GM20000 (cell line): Measurements from ENCODE around the gene KDR.

Experiments
- DNase-seq: peaks from one replicate; pipeline ENCODE4 v3.0.0; 2012; ENCODE audit warnings: low spot score
- TF ChIP-seq, protein P1 (sequence below): IDR thresholded peaks from 2 replicates; pipeline ENCODE4 v1.5.1; 2012; ENCODE audit warnings: mild to moderate bottlenecking, control low read depth; ENCODE audit errors: extremely low read depth, missing control alignments

The KDR gene

DNA sequence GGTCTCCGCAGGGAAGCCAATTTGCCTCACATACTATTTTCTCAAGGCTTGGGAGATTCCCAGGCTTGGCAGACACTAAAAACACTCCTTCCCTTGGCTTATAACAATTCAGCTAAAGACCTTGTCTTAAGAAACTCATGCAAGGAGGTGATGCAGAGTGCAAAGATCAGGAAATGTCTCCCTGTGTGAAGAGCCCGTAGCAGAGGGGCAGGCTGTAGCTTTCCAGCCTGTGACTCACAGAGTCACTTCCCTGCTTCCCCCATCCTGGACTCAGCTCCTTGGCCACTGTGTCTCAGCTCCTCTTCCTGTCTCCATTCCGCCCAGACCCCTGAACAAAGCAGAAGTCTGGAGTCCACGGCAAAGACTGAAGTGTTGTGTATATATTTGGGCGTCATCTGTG, 56.1 kb downstream of the KDR start:
- TF ChIP-seq, protein P1, sequence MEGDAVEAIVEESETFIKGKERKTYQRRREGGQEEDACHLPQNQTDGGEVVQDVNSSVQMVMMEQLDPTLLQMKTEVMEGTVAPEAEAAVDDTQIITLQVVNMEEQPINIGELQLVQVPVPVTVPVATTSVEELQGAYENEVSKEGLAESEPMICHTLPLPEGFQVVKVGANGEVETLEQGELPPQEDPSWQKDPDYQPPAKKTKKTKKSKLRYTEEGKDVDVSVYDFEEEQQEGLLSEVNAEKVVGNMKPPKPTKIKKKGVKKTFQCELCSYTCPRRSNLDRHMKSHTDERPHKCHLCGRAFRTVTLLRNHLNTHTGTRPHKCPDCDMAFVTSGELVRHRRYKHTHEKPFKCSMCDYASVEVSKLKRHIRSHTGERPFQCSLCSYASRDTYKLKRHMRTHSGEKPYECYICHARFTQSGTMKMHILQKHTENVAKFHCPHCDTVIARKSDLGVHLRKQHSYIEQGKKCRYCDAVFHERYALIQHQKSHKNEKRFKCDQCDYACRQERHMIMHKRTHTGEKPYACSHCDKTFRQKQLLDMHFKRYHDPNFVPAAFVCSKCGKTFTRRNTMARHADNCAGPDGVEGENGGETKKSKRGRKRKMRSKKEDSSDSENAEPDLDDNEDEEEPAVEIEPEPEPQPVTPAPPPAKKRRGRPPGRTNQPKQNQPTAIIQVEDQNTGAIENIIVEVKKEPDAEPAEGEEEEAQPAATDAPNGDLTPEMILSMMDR = no peak
- no peak for DNase-seq

DNA sequence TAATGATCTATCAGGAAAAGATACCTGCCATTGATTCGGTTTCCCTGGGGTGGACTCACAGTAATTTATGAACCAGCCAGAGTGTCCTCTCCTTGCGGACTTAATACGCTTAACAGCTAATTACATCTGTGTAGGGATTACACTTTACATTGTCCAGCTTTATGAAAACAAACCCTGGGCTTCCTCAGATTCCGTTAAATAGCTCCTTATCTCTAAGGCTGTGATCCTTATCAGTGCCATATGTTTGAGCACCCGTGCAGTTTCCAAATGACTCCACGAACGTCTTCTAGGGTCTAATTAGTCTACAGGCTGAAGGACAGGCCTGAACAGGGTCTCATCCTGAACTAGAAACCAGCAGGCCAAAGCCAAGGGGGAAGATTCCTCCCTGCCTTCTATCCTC, 56.9 kb downstream of the KDR start:
- no peak for DNase-seq
- TF ChIP-seq, protein P1 = no peak

DNA sequence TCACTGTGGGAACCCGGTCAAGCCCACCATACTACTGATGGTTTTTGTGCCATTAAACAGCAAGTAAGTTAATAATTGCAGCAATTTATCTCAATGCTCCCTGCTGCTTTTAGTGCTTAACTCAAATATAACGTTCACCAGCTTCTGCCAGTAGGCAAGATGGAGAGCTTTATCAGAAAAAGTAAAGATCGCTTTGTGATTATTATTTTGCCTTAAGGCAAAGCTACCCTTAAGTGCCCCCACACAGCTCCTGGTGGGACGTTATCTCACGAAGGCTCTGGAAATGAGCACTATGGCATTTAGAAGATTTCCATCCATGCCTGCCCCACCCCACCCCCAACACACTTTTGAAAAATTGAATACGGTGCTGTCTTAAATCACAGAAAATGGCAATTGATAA, 59.4 kb downstream of the KDR start:
- no peak for DNase-seq
- TF ChIP-seq, protein P1 = no peak

DNA sequence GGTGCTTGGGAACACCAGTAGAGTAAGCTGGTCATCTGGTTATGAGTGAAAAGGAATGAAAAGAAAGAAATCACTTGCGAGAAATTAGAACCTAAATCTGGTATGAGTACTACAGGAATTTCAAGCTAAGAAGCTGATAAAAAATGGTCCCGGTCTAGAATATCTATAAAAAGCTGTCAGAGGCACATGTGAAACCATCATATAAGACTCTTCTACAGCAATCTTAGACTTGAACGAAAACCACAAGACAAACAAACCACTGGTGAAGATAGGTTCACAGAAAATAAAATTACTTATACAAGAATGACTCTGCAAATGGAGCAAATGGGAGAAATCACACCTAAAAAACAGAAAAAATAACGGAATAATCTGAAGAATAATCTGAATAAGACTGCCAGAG, 69.9 kb downstream of the KDR start:
- no peak for DNase-seq
- TF ChIP-seq, protein P1 = no peak

DNA sequence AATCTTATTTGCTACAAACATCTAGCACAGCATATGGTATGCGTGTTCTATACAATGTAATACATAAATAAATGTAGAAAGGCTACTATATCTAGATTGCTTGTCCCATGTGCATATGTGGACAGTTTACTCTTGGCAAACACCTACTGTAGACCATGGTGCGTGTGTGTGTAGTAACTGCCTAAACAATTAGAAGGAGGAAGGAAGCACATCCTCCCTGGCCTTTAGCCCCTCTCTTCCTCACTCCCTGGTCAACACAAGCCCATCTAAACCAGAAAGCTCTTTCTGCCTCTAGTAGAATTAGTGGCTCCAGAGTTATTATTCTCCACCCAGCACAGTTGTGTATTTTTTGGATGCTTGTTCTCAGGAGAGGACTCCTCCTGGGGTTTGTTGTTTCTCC, 73.9 kb downstream of the KDR start:
- TF ChIP-seq, protein P1 = no peak
- DNase-seq = no peak

DNA sequence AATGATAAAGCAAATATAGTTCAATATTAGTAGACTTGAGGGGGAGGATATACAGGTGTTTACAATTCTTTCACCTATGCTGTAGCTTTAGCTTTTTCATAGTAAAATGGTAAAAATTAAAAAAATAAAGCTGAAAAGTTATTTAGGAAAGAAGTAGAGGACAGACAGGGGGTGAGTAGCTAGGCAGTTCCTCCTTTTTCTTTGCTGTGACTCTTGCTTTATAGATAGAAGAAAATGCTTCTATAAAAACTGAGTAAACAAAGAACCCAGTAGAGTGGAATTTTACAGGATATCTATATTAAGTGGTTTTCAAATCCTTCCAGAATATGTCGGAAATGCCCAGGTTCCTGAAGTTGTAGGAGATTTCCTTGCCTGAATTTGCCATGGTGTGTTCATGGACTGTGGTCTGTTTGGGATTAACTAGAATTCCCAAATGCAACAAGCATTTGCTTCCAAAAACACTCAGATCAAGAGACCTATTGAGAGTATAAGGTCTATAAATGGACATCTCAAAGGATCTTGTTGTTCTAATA, 74.9 kb downstream of the KDR start:
- TF ChIP-seq, protein P1 = no peak
- no peak for DNase-seq

DNA sequence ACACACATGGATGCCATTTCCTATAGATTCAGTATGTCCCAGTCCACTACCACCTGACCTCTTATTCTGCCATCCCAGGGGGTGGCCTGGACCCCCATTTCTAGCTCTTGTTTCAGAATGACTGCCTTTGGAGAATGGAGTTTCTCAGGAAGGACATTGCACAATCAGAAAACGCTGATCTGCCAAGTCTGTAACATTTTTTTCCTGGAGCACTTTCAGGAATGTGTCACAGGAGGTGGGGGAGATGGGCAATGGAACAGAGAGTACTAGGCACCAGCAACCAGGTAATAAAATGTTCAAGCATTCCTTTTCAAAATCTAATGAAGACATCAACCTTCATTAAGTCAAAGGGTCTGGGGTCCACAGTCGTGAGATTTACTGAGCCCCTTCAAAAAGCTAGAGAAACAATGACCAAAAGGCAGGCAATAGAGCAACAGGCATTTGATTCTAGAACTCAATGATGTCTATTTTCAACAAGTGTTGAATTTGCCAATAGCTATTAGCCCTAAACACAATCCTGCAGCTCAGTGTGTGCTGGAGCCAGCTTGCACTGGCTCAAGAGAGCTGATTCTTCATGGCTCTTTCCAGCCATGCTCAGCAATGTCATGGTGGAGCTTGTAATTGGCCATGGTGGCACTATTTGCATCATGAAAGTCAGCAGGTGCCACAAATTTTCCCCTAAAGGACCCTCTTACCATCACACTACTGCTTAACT, 87.1 kb downstream of the KDR start:
- TF ChIP-seq, protein P1 = no peak
- DNase-seq = no peak
